HCT116 (cell line): ENCODE data around the gene KIF12. TPM values are rescaled to one million over a fixed set of nuclear protein-coding genes. Genes with fewer than 3 reads are reported as not detected.

ENCODE experiments used
- ATAC-seq: fragments of 200-7000 bp; cut with Tn5 transposase; 2 replicates; pipeline ENCODE4 v1.9.1; 2020; ENCODE audit warnings: mild to moderate bottlenecking, moderate library complexity
- BruUV-seq: library from RNA; stranded (reverse); fragments of 400-500 nt; replicated peaks from 2 replicates; lab custom pipeline; 2021; lab: Mats Ljungman, UMichigan
- CTCF ChIA-PET: fragments of 300-600 bp; sonication (Branson Sonifier 250); formaldehyde crosslinking; loops from one replicate; lab custom pipeline; 2021; ENCODE audit warnings: antibody characterized with exemption; lab: Charles Lee
- POLR2A ChIA-PET: fragments of 300-600, 350-600 bp; sonication (Branson Sonifier 250); formaldehyde crosslinking; loops from one replicate; lab custom pipeline; 2021; ENCODE audit warnings: antibody characterized with exemption; lab: Charles Lee
- RAD21 ChIA-PET, 2 experiments: fragments of 300-600 bp; sonication (Branson Sonifier 250); formaldehyde crosslinking; loops; one replicate each; lab custom pipeline; 2023; ENCODE audit warnings: low total read pairs in 2 of 2; ENCODE audit not compliant: uncharacterized antibody in 2 of 2, unreplicated experiment in 2 of 2, low non-redundant PET in 1 of 2; lab: Charles Lee
- DNase-seq: peaks from one replicate; pipeline ENCODE4 v3.0.0-alpha.2; 2010; ENCODE audit warnings: low read depth, low spot score
- H2AFZ ChIP-seq: fragments of 200-600 bp; shearing (Covaris generic), sonication (generic); 2 replicates; pipeline ENCODE4 v1.6.1; 2017; ENCODE audit warnings: low read depth, mixed run types, mixed read lengths, antibody characterized with exemption, low read length; ENCODE audit not compliant: poor library complexity, severe bottlenecking
- H3K27ac ChIP-seq: 2 replicates; pipeline ENCODE4 v1.5.1; 2012; ENCODE audit warnings: low read depth, low read length
- H3K27me3 ChIP-seq: fragments of 200-600 bp; sonication (generic); 2 replicates; pipeline ENCODE4 v1.6.1; 2016; ENCODE audit warnings: mixed run types, low read length, mixed read lengths; ENCODE audit not compliant: insufficient read depth
- H3K36me3 ChIP-seq, 2 experiments: fragments of 200-500 bp in 1 of 2; fragments of 200-600 bp in 1 of 2; sonication (Bioruptor generic) in 1 of 2; sonication (generic) in 1 of 2; 2 replicates each; pipeline versions ENCODE4 v1.5.1 to v1.6.1; 2014 to 2016; ENCODE audit warnings: low read length in 2 of 2, inconsistent platforms in 1 of 2, mixed read lengths in 1 of 2, mixed run types in 1 of 2; ENCODE audit not compliant: insufficient read depth in 2 of 2, control insufficient read depth in 1 of 2
- H3K4me1 ChIP-seq, 2 experiments: fragments of 200-600 bp in 1 of 2; sonication (generic) in 1 of 2; 2 replicates each; pipeline versions ENCODE4 v1.5.1 to v1.6.1; 2012 to 2017; ENCODE audit warnings: low read length in 2 of 2, inconsistent platforms in 1 of 2, mild to moderate bottlenecking in 1 of 2, mixed read lengths in 1 of 2, mixed run types in 1 of 2, moderate library complexity in 1 of 2; ENCODE audit not compliant: insufficient read depth in 2 of 2, control insufficient read depth in 1 of 2
- H3K4me2 ChIP-seq: fragments of 200-600 bp; sonication (generic); 2 replicates; pipeline ENCODE4 v1.6.1; 2017; ENCODE audit warnings: mixed run types, low read length, mixed read lengths
- H3K4me3 ChIP-seq, 2 experiments: fragments of 200-600 bp in 1 of 2; sonication (generic) in 1 of 2; replicated peaks in 1 of 2; 2 replicates each; pipeline ENCODE4 v1.5.1; 2011 to 2016; ENCODE audit warnings: low read length in 2 of 2, control low read depth in 1 of 2, low read depth in 1 of 2, mild to moderate bottlenecking in 1 of 2, mixed read lengths in 1 of 2, mixed run types in 1 of 2
- H3K79me2 ChIP-seq: fragments of 200-600 bp; sonication (generic); 2 replicates; pipeline ENCODE4 v1.6.1; 2017; ENCODE audit warnings: mild to moderate bottlenecking, mixed run types, low read length, moderate library complexity, mixed read lengths; ENCODE audit not compliant: insufficient read depth
- H3K9ac ChIP-seq: fragments of 200-600 bp; sonication (generic); 2 replicates; pipeline ENCODE4 v1.6.1; 2016; ENCODE audit warnings: low read length, mixed read lengths
- H3K9me2 ChIP-seq: fragments of 200-600 bp; sonication (generic), shearing (Covaris generic); 2 replicates; pipeline ENCODE4 v1.6.1; 2017; ENCODE audit warnings: mixed run types, mild to moderate bottlenecking, moderate library complexity; ENCODE audit not compliant: insufficient read depth
- H3K9me3 ChIP-seq, 2 experiments: fragments of 200-500 bp in 1 of 2; fragments of 200-600 bp in 1 of 2; sonication (Bioruptor generic) in 1 of 2; sonication (generic) in 1 of 2; 2 replicates each; pipeline ENCODE4 v1.6.1; 2014 to 2017; ENCODE audit warnings: low read length in 2 of 2, mixed read lengths in 2 of 2, inconsistent platforms in 1 of 2, low read depth in 1 of 2, mild to moderate bottlenecking in 1 of 2, mixed run types in 1 of 2, moderate library complexity in 1 of 2; ENCODE audit not compliant: control insufficient read depth in 1 of 2, insufficient read depth in 1 of 2
- H4K20me1 ChIP-seq: fragments of 200-600 bp; sonication (generic), shearing (Covaris generic); 2 replicates; pipeline ENCODE4 v1.6.1; 2017; ENCODE audit warnings: mixed run types, mild to moderate bottlenecking, moderate library complexity; ENCODE audit not compliant: insufficient read depth
- CEBPB ChIP-seq: IDR thresholded peaks from 2 replicates; pipeline ENCODE4 v1.6.1; 2012; ENCODE audit warnings: low read depth
- CTCF ChIP-seq, 3 experiments: fragments of 200-600 bp in 1 of 3; sonication (generic) in 1 of 3; IDR thresholded peaks in 2 of 3; conservative IDR thresholded peaks in 1 of 3; 2 replicates each; pipeline ENCODE4 v1.5.1; 2012 to 2017; ENCODE audit warnings: low read depth in 2 of 3, low read length in 2 of 3, antibody characterized with exemption in 1 of 3, borderline replicate concordance in 1 of 3, control low read depth in 1 of 3, mild to moderate bottlenecking in 1 of 3, mixed read lengths in 1 of 3, mixed run types in 1 of 3, moderate library complexity in 1 of 3; ENCODE audit not compliant: insufficient read depth in 1 of 3
- RAD21 ChIP-seq: IDR thresholded peaks from 2 replicates; pipeline ENCODE4 v1.6.1; 2012; ENCODE audit warnings: low read depth, mild to moderate bottlenecking
- SP1 ChIP-seq: IDR thresholded peaks from 2 replicates; pipeline ENCODE4 v1.6.1; 2012; ENCODE audit warnings: low read depth
- ZFX ChIP-seq: fragments of 450-650 bp; IDR thresholded peaks from 2 replicates; pipeline ENCODE4 v1.6.1; 2017
- intact Hi-C: fragments of 100-400 bp; cut with micrococcal nuclease; formaldehyde crosslinking; loops from 2 replicates; pipeline ENCODE4 v1.10.0; 2022
- total RNA-seq: library from RNA; stranded (reverse); gene quantifications from one replicate; pipeline ENCODE4 v1.2.1, GENCODE V29; 2021; ENCODE audit not compliant: unreplicated experiment

The KIF12 gene
- total RNA-seq, 1 experiment from 2014 or later, result 6.4 TPM

GRCh38 chr9:114048533-114049415, 50.3 kb downstream of the KIF12 start:
- POLR2A ChIA-PET, result no interaction called here
- no peak overlapping the region for H2AFZ ChIP-seq
- H3K9ac ChIP-seq, result no peak overlapping the region
- CTCF ChIA-PET, result no interaction called here
- no peak for ATAC-seq
- no peak overlapping the region for H3K4me2 ChIP-seq
- H3K27me3 ChIP-seq, result no peaks in the 10 kb centered on the region
- TF ChIP-seq CEBPB (no peak), ZFX (no peak)
- H3K4me1 ChIP-seq, result no peaks in the 10 kb centered on the region
- H4K20me1 ChIP-seq, result no peaks in the 10 kb centered on the region
- RAD21 ChIA-PET, result no interaction called here
- H3K27ac ChIP-seq, result no peak overlapping the region
- no TSS peak for BruUV-seq
- no peak overlapping the region for H3K4me3 ChIP-seq
- H3K9me3 ChIP-seq, result no peaks in the 10 kb centered on the region
- no peak for DNase-seq
- H3K36me3 ChIP-seq, result no peaks in the 10 kb centered on the region
- no peaks in the 10 kb centered on the region for H3K79me2 ChIP-seq
- intact Hi-C loops, result no loop called here
- no peaks in the 10 kb centered on the region for H3K9me2 ChIP-seq

- ChIA-PET CTCF (interaction anchor here (0.8 to 1.6 kb wide), 3 partner anchors 9 to 310 kb away, joined by 4 to 15 read pairs (median 4); no protein-coding TSS in a partner anchor), RAD21 (no interaction called here), POLR2A (no interaction called here)
- H3K4me3 ChIP-seq, result no peak overlapping the region
- H3K9ac ChIP-seq, result no peak overlapping the region
- H2AFZ ChIP-seq, result no peak overlapping the region
- H3K4me2 ChIP-seq, result no peak overlapping the region
- no peaks in the 10 kb centered on the region for H3K79me2 ChIP-seq
- H3K27ac ChIP-seq, result no peak overlapping the region
- intact Hi-C loops, result loop anchor here (1.0 kb wide), 1 partner anchor 310 kb away; no protein-coding TSS in a partner anchor
- peak; percentile 92 for ATAC-seq
- BruUV-seq, result no TSS peak
- no peaks in the 10 kb centered on the region for H3K27me3 ChIP-seq
- H3K4me1 ChIP-seq, result no peaks in the 10 kb centered on the region
- DNase-seq, result peak; percentile 16
- H3K9me2 ChIP-seq, result no peaks in the 10 kb centered on the region
- H3K9me3 ChIP-seq, result no peaks in the 10 kb centered on the region
- H4K20me1 ChIP-seq, result no peaks in the 10 kb centered on the region
- TF ChIP-seq SP1 (no peak), RAD21 (peak; percentile 65), CTCF (IDR thresholded peaks at IDR 0.05 in 2 of 3, conservative IDR thresholded peaks at IDR 0.05 in 1 of 3; ENCODE audit: borderline replicate concordance in 1 of 3, insufficient read depth in 1 of 3, low read depth in 2 of 3, low read length in 2 of 3) (peak; percentile 55 to 63 (median 61))
- TF ChIP-seq, all 23 proteins: peak for 2
- H3K36me3 ChIP-seq, result no peaks in the 10 kb centered on the region
Observed at GRCh38 chr9:114047717-114048116, 51.4 kb downstream of the KIF12 start.
